HCT116 (cell line): Measurements from ENCODE around the gene OLFML2A.

Experiments
- EGR1 ChIP-seq: IDR thresholded peaks from 2 replicates; pipeline ENCODE4 v1.6.1; 2012; ENCODE audit warnings: low read depth
- YY1 ChIP-seq: IDR thresholded peaks from 2 replicates; pipeline ENCODE4 v1.6.1; 2011; ENCODE audit warnings: low read length, low read depth, moderate library complexity, mild to moderate bottlenecking; ENCODE audit not compliant: insufficient replicate concordance; ENCODE audit errors: extremely low read depth
- ZNF274 ChIP-seq: fragments of 200-500 bp; sonication (Bioruptor generic); IDR thresholded peaks from 2 replicates; pipeline ENCODE4 v1.6.1; 2014; ENCODE audit warnings: mild to moderate bottlenecking, low read depth, low read length, inconsistent platforms
- TF ChIP-seq, protein P1 (sequence below), 3 experiments: fragments of 200-600 bp in 1 of 3; sonication (generic) in 1 of 3; IDR thresholded peaks in 2 of 3; conservative IDR thresholded peaks in 1 of 3; 2 replicates each; pipeline ENCODE4 v1.5.1; 2012 to 2017; ENCODE audit warnings: low read depth in 2 of 3, low read length in 2 of 3, antibody characterized with exemption in 1 of 3, borderline replicate concordance in 1 of 3, control low read depth in 1 of 3, mild to moderate bottlenecking in 1 of 3, mixed read lengths in 1 of 3, mixed run types in 1 of 3, moderate library complexity in 1 of 3; ENCODE audit not compliant: insufficient read depth in 1 of 3
- TF ChIP-seq, protein P2 (sequence below): IDR thresholded peaks from 2 replicates; pipeline ENCODE4 v1.6.1; 2012; ENCODE audit warnings: low read depth

- TF ChIP-seq, protein P1, sequence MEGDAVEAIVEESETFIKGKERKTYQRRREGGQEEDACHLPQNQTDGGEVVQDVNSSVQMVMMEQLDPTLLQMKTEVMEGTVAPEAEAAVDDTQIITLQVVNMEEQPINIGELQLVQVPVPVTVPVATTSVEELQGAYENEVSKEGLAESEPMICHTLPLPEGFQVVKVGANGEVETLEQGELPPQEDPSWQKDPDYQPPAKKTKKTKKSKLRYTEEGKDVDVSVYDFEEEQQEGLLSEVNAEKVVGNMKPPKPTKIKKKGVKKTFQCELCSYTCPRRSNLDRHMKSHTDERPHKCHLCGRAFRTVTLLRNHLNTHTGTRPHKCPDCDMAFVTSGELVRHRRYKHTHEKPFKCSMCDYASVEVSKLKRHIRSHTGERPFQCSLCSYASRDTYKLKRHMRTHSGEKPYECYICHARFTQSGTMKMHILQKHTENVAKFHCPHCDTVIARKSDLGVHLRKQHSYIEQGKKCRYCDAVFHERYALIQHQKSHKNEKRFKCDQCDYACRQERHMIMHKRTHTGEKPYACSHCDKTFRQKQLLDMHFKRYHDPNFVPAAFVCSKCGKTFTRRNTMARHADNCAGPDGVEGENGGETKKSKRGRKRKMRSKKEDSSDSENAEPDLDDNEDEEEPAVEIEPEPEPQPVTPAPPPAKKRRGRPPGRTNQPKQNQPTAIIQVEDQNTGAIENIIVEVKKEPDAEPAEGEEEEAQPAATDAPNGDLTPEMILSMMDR (IDR thresholded peaks at IDR 0.05 in 2 of 3, conservative IDR thresholded peaks at IDR 0.05 in 1 of 3; ENCODE audit: borderline replicate concordance in 1 of 3, insufficient read depth in 1 of 3, low read depth in 2 of 3, low read length in 2 of 3): no peak
- TF ChIP-seq, protein P2, sequence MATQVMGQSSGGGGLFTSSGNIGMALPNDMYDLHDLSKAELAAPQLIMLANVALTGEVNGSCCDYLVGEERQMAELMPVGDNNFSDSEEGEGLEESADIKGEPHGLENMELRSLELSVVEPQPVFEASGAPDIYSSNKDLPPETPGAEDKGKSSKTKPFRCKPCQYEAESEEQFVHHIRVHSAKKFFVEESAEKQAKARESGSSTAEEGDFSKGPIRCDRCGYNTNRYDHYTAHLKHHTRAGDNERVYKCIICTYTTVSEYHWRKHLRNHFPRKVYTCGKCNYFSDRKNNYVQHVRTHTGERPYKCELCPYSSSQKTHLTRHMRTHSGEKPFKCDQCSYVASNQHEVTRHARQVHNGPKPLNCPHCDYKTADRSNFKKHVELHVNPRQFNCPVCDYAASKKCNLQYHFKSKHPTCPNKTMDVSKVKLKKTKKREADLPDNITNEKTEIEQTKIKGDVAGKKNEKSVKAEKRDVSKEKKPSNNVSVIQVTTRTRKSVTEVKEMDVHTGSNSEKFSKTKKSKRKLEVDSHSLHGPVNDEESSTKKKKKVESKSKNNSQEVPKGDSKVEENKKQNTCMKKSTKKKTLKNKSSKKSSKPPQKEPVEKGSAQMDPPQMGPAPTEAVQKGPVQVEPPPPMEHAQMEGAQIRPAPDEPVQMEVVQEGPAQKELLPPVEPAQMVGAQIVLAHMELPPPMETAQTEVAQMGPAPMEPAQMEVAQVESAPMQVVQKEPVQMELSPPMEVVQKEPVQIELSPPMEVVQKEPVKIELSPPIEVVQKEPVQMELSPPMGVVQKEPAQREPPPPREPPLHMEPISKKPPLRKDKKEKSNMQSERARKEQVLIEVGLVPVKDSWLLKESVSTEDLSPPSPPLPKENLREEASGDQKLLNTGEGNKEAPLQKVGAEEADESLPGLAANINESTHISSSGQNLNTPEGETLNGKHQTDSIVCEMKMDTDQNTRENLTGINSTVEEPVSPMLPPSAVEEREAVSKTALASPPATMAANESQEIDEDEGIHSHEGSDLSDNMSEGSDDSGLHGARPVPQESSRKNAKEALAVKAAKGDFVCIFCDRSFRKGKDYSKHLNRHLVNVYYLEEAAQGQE: no peak
- TF ChIP-seq ZNF274 (no peak), YY1 (no peak), EGR1 (no peak)
Measured at GRCh38 chr9:124843456-124844034, 66.6 kb downstream of the OLFML2A start.
